GM21423 (cell line): Measurements from ENCODE around the gene SNX27.
"Not testable (repeated sequence)": the region's sequence is repeated elsewhere in the genome, so short reads cannot be mapped to it uniquely, and the experiment has no call there.

Experiments used
- ATAC-seq: cut with Tn5 transposase; IDR thresholded peaks from one replicate; pipeline ENCODE4 v1.9.1; 2021; ENCODE audit warnings: mild to moderate bottlenecking, moderate library complexity; ENCODE audit not compliant: unreplicated experiment

Gene SNX27

DNA sequence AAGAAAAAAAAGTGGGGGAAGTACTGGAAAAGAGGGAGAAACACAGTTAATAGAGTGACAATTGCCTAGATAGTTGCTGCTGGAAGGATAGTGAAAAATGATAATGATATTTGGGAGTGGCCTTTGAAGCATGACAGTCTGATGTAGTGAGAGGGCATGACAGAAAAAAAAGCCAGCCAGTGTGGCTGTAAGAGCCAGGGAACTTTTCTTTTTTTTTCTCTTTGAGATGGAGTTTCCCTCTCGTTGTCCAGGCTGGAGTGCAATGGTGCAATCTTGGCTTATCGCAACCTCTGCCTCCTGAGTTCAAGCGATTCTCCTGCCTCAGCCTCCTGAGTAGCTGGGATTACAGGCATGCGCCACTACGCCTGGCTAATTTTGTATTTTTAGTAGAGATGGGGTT, 9.3 kb upstream of the SNX27 start:
- ATAC-seq, result not testable (repeated sequence)

DNA sequence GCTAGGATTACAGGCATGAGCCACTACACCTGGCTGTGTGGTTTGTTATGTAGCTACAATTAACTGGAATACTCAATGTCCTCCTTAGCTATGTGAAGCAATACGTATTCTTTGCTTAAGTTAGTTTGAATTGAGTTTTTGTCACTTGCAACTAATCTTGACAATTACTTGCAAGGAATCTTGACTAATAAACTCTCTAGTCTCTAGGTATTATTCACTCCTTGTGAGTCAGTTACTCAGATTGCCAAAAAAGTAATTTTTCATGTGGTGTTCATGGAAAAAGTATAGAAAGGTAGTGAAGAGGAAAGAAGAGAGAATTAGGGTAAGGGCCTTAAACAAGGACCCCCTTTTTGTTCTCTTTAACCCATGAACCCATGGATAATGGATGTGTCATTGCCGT, 7.6 kb upstream of the SNX27 start:
- no peak for ATAC-seq

DNA sequence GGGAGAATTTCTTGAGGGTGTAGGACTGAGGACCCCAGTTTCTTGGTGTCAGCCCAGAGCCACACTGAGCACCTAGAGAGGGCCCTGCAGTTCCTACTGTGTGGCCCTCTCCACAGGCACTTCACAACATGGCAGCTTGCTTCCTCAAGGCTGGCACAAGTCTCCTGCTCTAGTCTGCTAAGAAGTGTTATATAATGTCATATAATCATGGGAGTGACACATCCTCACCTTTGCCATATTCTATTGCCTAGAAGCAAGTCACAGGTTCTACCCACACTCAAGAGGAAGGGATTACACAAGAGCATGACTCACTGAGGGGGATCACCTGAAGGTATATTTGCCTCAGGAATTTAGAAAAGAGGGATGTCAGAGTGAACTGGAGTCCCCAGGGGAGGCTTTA, 5.5 kb upstream of the SNX27 start:
- no peak for ATAC-seq

DNA sequence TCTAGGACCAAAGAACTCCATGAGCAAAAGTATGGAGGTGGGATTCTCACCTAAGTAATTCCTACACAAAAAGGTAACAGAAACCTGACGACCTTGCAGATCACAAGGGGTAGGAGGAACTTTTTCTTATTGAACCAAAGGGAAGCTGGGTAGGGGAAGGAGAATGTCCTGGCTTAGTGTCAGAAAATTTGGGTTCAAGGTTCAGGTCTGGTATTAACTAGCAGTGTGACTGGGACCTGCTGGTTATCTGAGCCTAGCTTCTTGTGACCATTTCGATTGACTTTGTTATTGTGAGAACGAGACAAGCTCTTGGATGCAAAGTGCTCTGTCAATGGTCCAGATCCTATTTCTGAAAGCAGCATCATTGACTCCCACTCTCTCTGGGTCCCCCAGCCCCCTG, 5.0 kb upstream of the SNX27 start:
- ATAC-seq, result no peak

DNA sequence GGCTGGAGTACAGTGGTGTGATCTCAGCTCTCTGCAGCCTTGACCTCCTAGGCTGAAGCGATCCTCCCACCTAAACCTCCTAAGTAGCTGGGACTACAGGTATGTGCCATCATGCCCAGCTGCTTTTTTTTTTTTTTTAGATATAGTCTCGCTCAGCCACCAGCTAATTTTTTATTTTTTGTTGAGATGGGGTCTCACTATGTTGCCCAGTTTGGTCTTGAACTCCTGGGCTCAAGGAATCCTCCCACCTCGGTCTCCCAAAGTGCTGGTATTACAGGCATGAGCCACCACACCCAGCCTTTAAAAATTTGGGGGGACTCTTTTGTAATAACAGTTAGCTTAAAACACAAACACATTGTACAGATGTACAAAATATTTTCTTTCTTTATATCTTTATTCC, 1.7 kb upstream of the SNX27 start:
- ATAC-seq, result no peak

DNA sequence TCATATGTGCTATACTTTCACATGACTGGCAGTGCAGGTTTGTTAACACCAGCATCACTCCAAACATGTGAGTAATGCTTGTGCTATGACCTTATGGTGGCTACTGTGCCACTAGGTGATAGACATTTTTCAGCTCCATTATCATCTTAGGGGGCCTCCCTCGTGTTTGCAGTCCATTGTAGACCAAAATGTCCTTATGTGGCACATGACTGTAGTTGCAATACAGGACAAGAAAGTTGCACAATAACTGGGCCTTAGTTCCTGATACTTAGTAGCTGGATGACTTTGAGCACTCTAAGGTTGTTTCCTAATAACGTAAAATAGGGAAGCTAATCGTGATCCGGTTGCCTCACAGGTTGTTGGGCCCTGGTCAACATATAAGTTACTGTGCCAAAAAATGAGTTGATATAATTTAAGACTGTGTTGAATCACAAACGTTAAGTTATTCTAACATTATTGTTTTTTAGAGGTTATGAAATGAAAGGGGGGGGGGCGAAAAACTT, 511 bp upstream of the SNX27 start:
- ATAC-seq, result no peak

DNA sequence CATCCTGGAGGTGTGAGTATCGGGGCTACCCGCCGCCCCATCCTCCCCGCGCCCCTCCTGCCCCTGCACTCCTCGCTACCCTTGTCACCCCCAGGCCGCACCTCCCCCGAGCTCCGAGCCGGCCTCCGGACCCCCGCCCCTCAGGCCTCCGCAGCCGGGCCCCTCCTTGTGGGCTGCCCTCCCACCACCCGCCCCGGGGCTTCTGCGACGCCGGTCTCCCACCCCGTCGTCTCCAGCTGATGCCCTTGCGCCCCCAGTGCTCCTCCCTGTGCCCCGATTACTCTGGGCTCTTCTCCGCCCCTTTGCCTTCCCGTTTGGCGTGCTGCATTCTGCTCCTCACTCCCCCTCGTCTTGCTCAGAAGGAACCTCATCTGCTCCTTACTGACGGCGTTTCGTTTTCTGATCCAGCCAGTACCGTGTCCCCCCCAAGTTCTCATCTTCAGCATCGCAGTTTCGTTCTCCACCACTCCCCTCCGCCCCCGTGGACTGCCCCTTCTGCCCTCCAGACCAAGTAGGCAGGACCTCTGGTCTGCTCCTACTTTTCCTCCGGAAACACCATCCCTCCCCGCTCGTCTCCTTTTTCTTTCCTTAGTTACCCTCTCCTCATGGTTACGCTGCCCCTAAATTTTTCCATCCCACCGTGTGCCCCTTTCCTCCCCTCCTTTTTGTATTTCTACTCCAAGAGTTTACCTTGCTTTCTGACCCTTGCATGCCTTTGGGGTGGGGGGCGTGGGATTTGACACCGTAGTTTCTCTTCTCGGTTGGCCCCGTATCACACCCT, 841 bp downstream of the SNX27 start:
- peak; percentile 14 for ATAC-seq

DNA sequence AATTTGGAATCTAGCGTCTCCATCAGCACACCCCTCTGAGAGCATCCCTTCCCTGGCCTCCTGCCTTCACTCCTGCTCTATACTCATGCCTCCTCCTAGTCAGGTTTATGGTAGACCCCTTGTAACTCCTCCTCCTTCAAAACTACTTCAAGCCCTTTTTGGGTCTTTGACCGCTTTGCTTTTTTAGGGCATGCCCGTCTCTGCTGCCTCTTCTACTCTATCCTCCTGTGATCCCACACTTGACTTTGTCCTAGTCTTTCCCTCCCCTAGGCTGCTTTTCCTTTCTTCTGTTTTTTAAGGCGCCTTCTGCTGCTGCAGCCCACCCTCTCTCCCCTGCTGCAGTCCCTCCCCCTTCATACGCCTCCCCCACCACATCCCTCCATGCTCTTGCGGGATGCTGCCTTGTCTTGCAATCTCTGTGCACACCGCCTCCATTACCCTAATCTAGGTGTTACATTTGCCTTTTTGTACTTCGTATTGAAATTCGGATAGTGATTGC, 1.5 kb downstream of the SNX27 start:
- ATAC-seq, result no peak

DNA sequence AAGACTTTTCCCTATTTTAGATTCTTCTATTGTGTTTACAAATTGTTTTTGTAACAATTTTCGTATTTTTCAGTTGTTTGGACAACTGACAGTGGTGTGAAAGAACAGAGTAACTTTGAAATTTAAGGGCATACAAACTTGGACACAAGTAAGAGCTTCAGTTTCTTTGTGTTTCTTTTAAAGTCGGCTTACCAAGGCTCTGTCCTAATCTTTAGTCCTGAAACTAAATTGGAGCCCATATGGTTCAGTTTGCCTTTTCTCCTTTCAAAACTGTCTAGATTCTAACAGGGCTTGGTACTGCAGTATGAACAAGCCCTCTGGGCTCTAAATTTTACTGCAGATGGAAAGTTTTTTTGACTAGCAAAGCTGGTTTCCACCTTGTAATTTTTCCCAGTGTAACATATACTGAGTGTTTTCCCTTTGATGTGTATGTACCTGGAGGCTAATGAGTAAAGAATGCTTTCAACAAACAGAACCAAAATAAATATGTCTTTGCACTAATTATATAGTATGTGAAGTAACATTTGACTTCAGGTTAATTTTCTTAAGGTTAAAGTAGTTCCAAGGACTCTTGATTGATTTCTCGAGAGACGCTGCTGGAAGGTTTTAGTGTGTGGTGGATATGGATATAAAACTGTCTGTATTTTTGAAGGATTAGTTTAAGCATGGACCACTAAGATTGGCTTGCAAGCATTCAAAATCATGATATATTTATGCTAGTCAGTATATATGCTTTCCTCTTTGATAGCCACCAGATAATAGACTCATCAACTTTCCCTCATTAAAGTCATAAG, 4.1 kb downstream of the SNX27 start:
- ATAC-seq, result no peak

DNA sequence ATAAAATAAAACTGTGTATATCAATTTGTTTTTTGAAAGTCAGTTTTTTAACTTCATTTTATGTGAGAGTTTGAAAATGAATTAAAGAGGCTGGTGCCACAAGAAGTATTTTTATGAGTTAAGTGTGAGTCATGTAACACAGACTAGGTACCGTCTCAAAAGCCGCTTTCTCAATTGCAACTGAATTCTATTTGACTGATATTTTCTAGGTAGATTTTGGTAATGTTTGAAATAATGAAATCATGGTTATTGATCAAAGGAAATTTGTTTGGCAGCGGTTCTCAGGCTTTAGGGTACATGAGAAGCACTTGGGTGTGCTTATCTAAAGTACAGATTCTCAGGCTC, 4.6 kb downstream of the SNX27 start:
- no peak for ATAC-seq

DNA sequence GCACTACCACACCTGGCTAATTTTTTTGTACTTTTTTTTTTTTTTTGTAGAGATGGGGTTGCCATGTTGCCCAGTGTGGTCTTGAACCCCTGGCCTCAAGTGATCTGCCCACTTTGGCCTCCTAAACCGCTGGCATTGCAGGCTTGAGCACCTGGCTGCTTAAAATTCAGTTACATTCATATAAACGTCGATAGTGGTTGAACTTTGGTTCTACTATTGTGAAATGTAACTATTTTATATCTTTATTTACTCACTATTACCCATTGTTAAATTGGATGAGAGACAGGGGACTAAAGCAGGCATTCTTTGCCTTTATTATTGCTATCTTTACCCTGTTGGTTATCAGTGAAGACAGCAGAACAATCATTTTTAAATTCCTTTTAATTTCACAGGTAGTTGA, 6.2 kb downstream of the SNX27 start:
- no peak for ATAC-seq

DNA sequence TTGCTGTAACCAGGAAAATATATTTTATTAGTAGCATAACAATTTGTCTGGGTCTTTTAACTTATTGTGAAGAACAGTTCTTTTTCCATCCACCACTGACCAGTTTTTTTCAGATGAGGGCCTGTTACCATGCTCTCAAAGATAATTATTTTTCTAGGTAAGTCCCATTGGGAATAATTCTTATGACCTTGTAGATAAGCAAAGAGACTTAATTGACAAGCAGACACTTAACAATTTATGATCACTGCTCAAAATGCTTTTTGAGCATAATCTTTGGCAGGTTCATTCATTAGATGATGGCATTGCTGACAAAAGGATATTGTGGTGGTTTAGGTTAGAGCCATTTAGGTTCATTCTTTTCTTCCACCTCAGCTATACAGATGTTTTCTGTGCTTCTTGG, 6.6 kb downstream of the SNX27 start:
- no peak for ATAC-seq

DNA sequence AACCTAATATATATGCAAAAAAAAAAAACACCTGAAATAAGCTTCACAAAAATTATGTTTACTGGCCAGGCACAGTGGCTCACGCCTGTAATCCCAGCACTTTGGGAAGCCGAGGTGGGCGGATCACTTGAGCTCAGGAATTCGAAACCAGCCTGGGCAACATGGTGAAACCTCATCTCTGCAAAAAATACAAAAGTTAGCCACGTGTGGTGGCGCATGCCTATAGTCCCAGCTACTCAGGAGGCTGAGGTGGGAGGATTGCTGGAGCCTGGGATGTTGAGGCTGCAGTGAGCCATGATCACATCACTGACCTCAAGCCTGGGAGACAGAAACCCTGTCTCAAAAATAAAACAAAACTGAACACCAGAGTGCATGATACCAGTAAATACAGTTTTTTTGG, 7.1 kb downstream of the SNX27 start:
- ATAC-seq, result not testable (repeated sequence)

DNA sequence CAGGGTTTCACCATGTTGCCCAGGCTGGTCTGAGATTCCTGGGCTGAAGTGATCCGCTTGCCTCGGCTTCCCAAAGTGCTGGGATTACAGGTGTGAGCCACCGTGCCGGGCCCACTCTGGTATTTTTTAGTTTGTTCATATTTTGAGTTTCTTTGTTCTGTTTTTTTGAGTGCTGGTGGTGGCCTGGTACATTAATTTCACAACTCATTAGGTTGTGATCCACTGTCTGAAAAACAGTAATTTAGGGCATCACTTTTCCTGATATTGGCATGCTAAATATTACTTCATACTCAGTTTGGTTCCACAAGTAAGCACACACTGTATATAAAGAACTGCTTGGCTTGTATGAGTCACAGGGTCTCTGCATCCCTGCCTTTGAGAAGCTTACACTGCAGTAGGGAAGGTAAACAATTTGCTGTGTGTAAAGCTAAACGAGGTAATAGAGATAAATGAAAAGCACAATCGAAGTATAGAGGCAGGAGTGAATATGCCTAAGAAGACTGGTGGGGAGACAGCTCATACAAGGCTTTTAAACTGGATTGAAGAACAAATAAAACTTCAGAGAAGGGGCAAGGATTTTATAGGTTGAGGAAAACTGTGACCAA, 7.7 kb downstream of the SNX27 start:
- ATAC-seq, result no peak

DNA sequence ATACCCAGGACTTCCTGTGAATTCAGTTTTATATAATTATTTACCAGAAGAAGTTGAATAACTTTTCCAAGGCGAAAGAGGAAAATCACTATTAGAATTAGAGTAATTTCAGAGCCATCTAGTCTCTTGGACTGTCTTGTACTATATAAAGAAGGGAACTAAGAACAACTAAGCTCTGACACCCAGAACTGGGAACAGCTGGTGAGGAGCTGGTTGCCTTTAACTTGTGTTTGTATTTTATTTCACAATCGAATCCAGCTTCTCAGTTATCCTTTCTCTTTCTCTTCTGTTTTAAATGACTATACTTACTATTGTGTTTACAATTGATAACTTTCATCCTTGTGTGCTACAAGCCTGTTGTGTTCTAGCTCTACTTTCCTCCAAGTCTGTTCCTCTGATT, 8.4 kb downstream of the SNX27 start:
- no peak for ATAC-seq

DNA sequence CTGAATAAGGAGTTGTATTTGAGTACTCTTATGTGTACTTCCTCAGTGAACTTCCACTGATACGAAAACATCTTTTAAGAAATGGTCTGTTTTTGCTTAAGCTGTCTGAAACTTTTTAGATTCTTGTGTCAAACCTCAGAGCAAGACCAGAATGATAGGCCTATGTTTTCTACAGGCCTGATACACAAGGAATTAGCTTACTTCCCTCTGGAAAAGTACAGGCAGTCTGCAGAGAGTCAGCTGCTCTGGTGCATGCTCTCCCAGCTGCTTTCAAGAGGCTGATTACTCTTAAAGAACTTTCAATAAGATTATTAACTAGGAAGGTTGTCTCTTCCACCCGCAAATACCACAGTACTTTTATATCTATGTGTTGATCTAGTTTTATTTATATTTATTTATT, 9.5 kb downstream of the SNX27 start:
- ATAC-seq, result no peak

DNA sequence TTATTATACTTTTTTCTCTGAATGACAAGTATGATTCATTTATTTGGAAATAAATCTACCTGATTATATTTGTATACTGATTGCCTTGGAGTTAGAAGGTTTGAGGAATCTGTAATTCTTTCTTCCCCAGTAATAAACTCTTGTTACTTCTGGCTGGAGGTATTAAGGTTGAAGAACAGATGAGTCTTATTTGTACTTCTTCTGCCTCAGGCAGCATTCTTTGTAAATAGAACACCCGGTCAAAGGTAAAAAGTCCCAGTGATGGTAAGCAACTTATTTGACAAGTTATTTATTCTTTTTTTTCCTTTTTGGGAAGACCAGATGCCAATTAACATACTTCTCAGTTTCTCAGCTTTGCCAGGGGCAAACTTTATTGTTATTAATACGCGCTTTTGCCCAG, 12.9 kb downstream of the SNX27 start:
- no peak for ATAC-seq

DNA sequence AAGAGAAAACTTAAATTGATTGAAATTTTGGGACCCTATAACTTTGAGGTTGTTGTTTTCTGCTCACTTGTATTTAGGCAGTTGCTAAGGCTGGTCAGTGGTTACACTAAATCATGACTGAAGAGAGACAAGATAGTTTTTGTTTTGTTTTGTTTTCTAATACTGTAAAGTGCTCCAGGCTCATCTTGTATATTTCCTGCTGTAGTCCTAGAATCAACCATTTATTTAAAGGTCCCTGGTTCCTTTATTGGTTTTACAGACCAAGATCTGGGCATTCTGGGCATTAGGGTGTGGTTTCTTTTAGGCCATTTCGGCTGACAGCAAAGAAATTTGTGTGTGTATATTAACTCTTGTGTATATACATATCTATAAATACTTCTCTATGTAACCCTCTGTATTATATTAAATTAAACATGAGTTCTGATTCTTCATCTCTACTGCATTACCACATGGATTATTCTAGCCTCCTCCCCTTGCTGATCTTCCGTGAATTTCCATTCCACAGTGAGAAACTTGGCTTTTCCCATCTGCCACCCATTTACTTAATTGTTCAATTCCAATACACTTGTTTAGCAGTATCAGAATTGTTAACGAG, 15.0 kb downstream of the SNX27 start:
- no peak for ATAC-seq

DNA sequence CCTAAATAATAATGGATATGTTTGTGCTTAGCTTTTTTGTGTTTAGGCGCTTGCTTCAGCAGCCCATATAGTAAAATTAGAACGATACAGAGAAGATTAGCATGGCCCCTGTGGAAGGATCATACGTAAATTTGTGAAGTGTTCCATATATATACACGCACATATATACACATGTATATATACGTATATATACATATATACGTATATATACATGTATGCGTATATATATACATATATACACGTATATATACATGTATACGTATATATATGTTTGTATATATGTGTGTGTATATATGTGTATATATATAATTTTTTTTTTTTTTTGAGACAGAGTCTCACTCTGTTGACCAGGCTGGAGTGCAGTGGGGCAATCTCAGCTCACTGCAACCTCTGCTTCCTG, 17.4 kb downstream of the SNX27 start:
- no peak for ATAC-seq

DNA sequence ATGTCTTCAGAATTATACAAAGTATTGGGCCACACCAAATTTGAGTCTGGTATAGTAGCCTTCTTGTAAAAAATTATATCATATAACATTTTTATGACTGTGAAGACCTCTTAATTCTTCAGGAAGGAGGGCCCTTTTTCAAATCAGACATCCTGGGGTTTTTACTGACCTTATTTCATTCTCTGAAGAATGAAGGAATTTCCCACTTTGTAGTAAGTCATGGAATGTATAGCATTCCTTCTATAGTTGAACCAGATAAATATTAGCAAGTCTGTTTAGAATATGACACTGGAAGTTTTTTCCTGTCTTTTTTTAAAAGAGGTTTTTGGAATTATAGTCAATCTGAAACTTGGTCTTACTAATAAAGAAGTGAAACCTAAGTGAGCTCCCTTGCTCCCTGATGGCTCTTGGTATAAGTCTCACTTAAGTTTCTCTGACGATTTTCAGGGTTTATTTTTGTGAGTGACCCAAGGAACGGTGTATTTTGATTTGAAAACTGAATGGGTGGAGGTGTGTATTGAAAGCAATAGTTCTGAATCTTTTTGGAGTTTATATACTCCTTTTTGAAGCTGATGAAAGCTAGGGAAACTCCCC, 23.7 kb downstream of the SNX27 start:
- ATAC-seq, result no peak
